Cardiac muscle cell (in vitro differentiated cells and primary cell): Measurements from ENCODE around the gene TCF12. TPM values are rescaled to one million over a fixed set of nuclear protein-coding genes. Genes with fewer than 3 reads are reported as not detected.

Experiments
- DNase-seq, 2 donors: peaks; one replicate each; pipeline versions ENCODE4 v3.0.0 to v3.0.0-alpha.2; 2010 to 2017; ENCODE audit warnings: low read depth in 1 of 2, low spot score in 1 of 2
- H3K27ac ChIP-seq: fragments of 200-600 bp; sonication (generic); 2 replicates; pipeline ENCODE4 v1.5.1; 2016
- H3K27me3 ChIP-seq: fragments of 200-600 bp; sonication (generic); 2 replicates; pipeline ENCODE4 v1.6.0; 2016; ENCODE audit warnings: control low read depth
- H3K36me3 ChIP-seq: fragments of 200-600 bp; sonication (generic); 2 replicates; pipeline ENCODE4 v1.5.1; 2016; ENCODE audit warnings: control low read depth
- H3K4me1 ChIP-seq: fragments of 200-600 bp; sonication (generic); 2 replicates; pipeline ENCODE4 v1.8.1; 2017; ENCODE audit warnings: low read depth, mild to moderate bottlenecking, mixed run types
- H3K4me3 ChIP-seq: fragments of 200-600 bp; sonication (generic); 2 replicates; pipeline ENCODE4 v1.5.1; 2016; ENCODE audit warnings: mild to moderate bottlenecking
- H3K9me3 ChIP-seq: fragments of 200-600 bp; sonication (generic); 2 replicates; pipeline ENCODE4 v1.5.1; 2017; ENCODE audit warnings: low read depth, mild to moderate bottlenecking, control low read depth
- CTCF ChIP-seq: IDR thresholded peaks from 2 replicates; pipeline ENCODE4 v1.5.1; 2012; ENCODE audit warnings: low read depth, mild to moderate bottlenecking, low read length
- polyA plus RNA-seq: library from polyadenylated mRNA; unstranded; fragments of >200 nt; fragmentation: Nextera tagmentation; extraction: Ambion mirVana; gene quantifications from 2 replicates; pipeline ENCODE4 v1.2.1, GENCODE V29; 2016
- total RNA-seq: library from RNA; depleted of rRNA; stranded (reverse); fragments of >200 nt; gene quantifications from 2 replicates; pipeline ENCODE4 v1.2.3, GENCODE V29; 2016

Gene TCF12
- total and polyA plus RNA-seq, 2 experiments from 2014 or later, result 42.6 to 137 TPM

- Histone ChIP-seq H3K4me3 (no peak overlapping the region), H3K27ac (no peak overlapping the region), H3K36me3 (peaks cover 2% of the 10 kb centered on the region), H3K9me3 (no peaks in the 10 kb centered on the region), H3K4me1 (no peaks in the 10 kb centered on the region), H3K27me3 (no peaks in the 10 kb centered on the region)
- DNase-seq, result peak in 1 of 2 donors; percentile 84
- no peak for TF ChIP-seq CTCF
Measured at GRCh38 chr15:57172925-57173324, 254.5 kb downstream of the TCF12 start.

- TF ChIP-seq CTCF, result no peak
- no peak overlapping the region for H3K4me3 ChIP-seq
- H3K4me1 ChIP-seq, result no peaks in the 10 kb centered on the region
- DNase-seq, result peak in 1 of 2 donors; percentile 35
- H3K27ac ChIP-seq, result no peak overlapping the region
- no peaks in the 10 kb centered on the region for H3K27me3 ChIP-seq
- H3K9me3 ChIP-seq, result no peaks in the 10 kb centered on the region
- H3K36me3 ChIP-seq, result peaks cover 5% of the 10 kb centered on the region
Measured at GRCh38 chr15:57183041-57183440, 264.6 kb downstream of the TCF12 start.

DNA sequence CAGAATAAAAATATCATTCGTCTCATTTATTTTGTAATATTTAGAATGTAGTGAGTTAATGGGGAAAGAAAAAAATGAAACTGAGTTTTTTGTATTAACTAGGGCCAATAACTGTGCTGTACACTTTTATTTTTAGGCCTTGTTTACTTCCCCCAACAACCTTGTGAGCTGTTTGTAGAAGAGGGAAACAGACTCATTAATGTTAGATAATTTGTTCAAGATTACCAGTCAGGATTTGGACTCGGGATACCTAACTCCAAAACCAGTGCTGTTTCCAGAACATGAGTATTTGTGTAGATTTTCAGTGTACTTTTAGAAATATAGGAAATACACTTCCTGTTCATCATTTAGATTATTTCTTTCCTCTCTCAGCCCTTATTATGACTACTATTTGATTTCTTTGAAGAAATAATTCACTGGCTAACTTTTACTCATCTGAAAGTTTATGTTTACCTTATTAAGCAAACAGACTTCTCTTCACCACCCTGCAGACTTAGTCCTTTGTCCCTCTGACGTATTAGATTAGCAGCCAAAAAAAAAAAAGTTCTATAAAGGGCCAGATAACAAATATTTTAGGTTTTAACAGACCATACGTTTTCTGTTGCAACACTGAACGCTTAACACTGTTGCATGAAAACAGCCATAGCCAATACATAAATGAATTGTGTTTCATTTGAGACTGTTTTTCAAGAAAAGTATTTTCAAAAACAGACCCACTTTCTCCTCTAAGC, 265.3 kb downstream of the TCF12 start:
- no peak for TF ChIP-seq CTCF
- Histone ChIP-seq H3K4me1 (no peaks in the 10 kb centered on the region), H3K27me3 (no peaks in the 10 kb centered on the region), H3K27ac (peak overlapping the region; percentile 27), H3K9me3 (no peaks in the 10 kb centered on the region), H3K4me3 (no peak overlapping the region), H3K36me3 (peaks cover 5% of the 10 kb centered on the region)
- peak in 1 of 2 donors; percentile 73 for DNase-seq

- no peaks in the 10 kb centered on the region for H3K9me3 ChIP-seq
- no peak overlapping the region for H3K4me3 ChIP-seq
- H3K36me3 ChIP-seq, result peaks cover 5% of the 10 kb centered on the region
- no peaks in the 10 kb centered on the region for H3K4me1 ChIP-seq
- DNase-seq, result no peak
- TF ChIP-seq CTCF, result no peak
- H3K27me3 ChIP-seq, result no peaks in the 10 kb centered on the region
- H3K27ac ChIP-seq, result peak overlapping the region; percentile 27
Measured at GRCh38 chr15:57184502-57184901, 266.1 kb downstream of the TCF12 start.

DNA sequence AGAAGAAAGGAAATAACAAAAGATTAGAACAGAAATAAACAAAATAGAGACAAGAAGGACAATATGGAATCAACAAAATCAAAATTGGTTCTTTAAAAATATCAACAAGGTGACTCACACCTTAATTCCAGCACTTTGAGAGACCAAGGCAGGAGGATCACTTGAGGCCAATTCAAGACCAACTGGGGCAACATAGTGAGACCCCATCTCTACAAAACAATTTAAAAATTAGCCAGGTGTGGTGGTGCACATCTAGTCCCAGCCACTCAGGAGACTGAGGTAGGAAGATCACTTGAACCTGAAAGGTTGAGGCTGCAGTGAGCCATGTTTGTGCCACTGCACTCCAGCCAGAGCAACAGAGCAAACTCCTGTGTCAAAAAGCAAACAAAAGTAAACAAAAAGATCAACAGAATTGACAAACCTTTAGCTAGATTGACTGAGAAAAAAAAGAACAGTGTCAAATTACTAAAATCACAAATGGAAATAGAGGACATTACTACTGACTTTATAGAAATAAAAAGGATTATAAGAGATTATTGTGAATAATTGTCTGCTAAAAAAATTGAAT, 267.1 kb downstream of the TCF12 start:
- peaks cover 5% of the 10 kb centered on the region for H3K36me3 ChIP-seq
- H3K4me1 ChIP-seq, result no peaks in the 10 kb centered on the region
- no peaks in the 10 kb centered on the region for H3K9me3 ChIP-seq
- no peak for TF ChIP-seq CTCF
- no peak overlapping the region for H3K4me3 ChIP-seq
- H3K27ac ChIP-seq, result no peak overlapping the region
- DNase-seq, result no peak
- no peaks in the 10 kb centered on the region for H3K27me3 ChIP-seq
